Loucy (cell line): Measurements from ENCODE around the gene ERBIN.

Experiments
- H2AFZ ChIP-seq: fragments of 200-600 bp; sonication (generic); 2 replicates; pipeline ENCODE4 v1.6.0; 2016; ENCODE audit warnings: antibody characterized with exemption, mild to moderate bottlenecking, low read length, moderate library complexity
- H3F3A ChIP-seq: fragments of 200-600 bp; 2 replicates; pipeline ENCODE4 v1.6.0; 2016; ENCODE audit warnings: antibody characterized with exemption, low read depth, mild to moderate bottlenecking
- H3K27me3 ChIP-seq: fragments of 200-600 bp; sonication (generic); 2 replicates; pipeline ENCODE4 v1.6.1; 2014; ENCODE audit warnings: low read length, mild to moderate bottlenecking; ENCODE audit not compliant: insufficient read depth, poor library complexity, severe bottlenecking
- H3K36me3 ChIP-seq: fragments of 200-600 bp; sonication (generic); 2 replicates; pipeline ENCODE4 v1.6.1; 2016; ENCODE audit warnings: low read length; ENCODE audit not compliant: insufficient read depth
- H3K4me1 ChIP-seq: fragments of 200-600 bp; sonication (generic); 2 replicates; pipeline ENCODE4 v1.5.1; 2014; ENCODE audit warnings: low read length, mild to moderate bottlenecking; ENCODE audit not compliant: insufficient read depth, poor library complexity, severe bottlenecking
- H3K4me2 ChIP-seq: fragments of 200-600 bp; sonication (generic); 2 replicates; pipeline ENCODE4 v1.6.0; 2014; ENCODE audit warnings: antibody characterized with exemption, low read length, low read depth, mild to moderate bottlenecking; ENCODE audit not compliant: poor library complexity, severe bottlenecking
- H3K4me3 ChIP-seq: fragments of 200-600 bp; sonication (generic); 2 replicates; pipeline ENCODE4 v1.5.1; 2014; ENCODE audit warnings: low read length, mild to moderate bottlenecking, mixed read lengths; ENCODE audit not compliant: poor library complexity, severe bottlenecking
- H3K79me2 ChIP-seq: fragments of 200-600 bp; sonication (generic); 2 replicates; pipeline ENCODE4 v1.6.1; 2014; ENCODE audit warnings: low read length; ENCODE audit not compliant: insufficient read depth
- H3K9ac ChIP-seq: fragments of 200-600 bp; sonication (generic); 2 replicates; pipeline ENCODE4 v1.6.0; 2014; ENCODE audit warnings: mild to moderate bottlenecking, low read depth, low read length, moderate library complexity; ENCODE audit not compliant: poor library complexity, severe bottlenecking
- H3K9me2 ChIP-seq: fragments of 200-600 bp; sonication (generic); replicated peaks from 2 replicates; pipeline ENCODE4 v1.6.1; 2016; ENCODE audit warnings: low read depth, low read length, mixed read lengths
- H3K9me3 ChIP-seq: fragments of 200-600 bp; sonication (generic); 2 replicates; pipeline ENCODE4 v1.6.1; 2014; ENCODE audit warnings: mild to moderate bottlenecking, antibody characterized with exemption, low read length, low read depth; ENCODE audit not compliant: insufficient read depth
- H4K20me1 ChIP-seq: fragments of 200-600 bp; sonication (generic); 2 replicates; pipeline ENCODE4 v1.6.0; 2014; ENCODE audit warnings: antibody characterized with exemption, low read length, mild to moderate bottlenecking; ENCODE audit not compliant: insufficient read depth, poor library complexity, severe bottlenecking
- CTCF ChIP-seq: fragments of 200-600 bp; sonication (generic); conservative IDR thresholded peaks from 2 replicates; pipeline ENCODE4 v1.5.1; 2014; ENCODE audit warnings: mild to moderate bottlenecking, antibody characterized with exemption, low read length
- EZH2phosphoT487 ChIP-seq: fragments of 200-600 bp; IDR thresholded peaks from 2 replicates; pipeline ENCODE4 v1.6.1; 2018; ENCODE audit warnings: antibody characterized with exemption, mild to moderate bottlenecking, moderate library complexity, borderline replicate concordance

ERBIN gene

DNA sequence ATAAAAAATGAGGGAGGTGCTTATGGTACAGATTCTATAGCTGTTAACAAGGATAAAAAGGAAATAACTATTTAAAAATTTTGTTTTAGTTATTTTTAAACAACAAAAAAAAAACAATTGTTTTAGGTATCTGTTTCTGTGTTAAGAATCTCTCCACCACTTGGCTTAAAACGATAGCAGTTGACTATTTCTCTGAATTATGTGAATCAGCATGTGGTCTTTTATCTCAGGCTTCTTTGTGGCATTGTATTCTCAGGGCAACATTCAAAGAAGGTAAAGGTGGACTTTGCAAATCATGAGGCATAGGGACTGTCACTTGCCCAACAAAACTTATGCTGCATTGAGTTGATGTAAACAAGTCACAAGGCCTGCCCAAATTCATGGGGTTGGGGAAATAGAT lies 55.2 kb downstream of the ERBIN start:
- H3K79me2 ChIP-seq = peaks cover 83% of the 10 kb centered on the region

DNA sequence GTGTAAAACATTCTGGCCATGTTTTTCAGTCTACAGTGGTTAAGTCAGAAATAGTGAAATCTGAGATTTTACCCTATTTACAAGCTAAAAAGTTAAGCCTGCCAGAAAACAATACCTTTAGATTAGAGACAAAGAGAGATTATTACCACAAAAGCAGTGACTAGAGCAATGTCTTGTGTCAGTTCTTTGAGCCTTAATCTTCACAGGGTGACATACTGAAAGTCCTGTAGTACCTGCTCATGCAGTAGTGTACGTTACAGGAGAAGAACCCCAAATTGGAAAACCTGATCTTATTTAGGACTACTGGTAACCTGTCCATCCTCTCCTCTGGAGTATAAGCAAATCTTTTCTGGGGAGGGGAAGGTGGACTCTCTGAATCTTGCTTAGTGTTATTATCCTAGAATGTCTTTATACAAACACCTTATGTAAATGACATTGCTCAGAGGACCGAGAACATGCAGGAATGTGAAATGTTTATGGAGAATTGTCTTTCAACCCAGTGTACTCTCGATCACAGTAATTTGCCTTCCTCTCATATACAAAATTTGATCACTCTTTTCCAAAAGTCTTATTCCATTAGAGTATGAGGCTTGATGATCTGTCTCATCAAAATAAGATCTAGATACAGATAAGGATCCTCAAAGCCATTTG lies 55.7 kb downstream of the ERBIN start:
- H3K4me1 ChIP-seq = no peaks in the 10 kb centered on the region
- no peaks in the 10 kb centered on the region for H3F3A ChIP-seq
- H3K9ac ChIP-seq = no peak overlapping the region
- H3K36me3 ChIP-seq = peaks cover 7% of the 10 kb centered on the region
- no peaks in the 10 kb centered on the region for H3K9me2 ChIP-seq
- H3K79me2 ChIP-seq = peaks cover 89% of the 10 kb centered on the region
- no peak overlapping the region for H3K4me2 ChIP-seq
- no peak overlapping the region for H2AFZ ChIP-seq
- H3K4me3 ChIP-seq = no peak overlapping the region
- TF ChIP-seq CTCF (no peak), EZH2phosphoT487 (no peak)
- H4K20me1 ChIP-seq = peaks cover 42% of the 10 kb centered on the region
- no peaks in the 10 kb centered on the region for H3K9me3 ChIP-seq
- H3K27me3 ChIP-seq = no peaks in the 10 kb centered on the region

More for the DNA sequence above, 55.2 kb downstream of the ERBIN start:
- H3K4me2 ChIP-seq = no peak overlapping the region
- no peak for TF ChIP-seq CTCF
- no peak for TF ChIP-seq EZH2phosphoT487
- no peaks in the 10 kb centered on the region for H3F3A ChIP-seq
- H4K20me1 ChIP-seq = peaks cover 41% of the 10 kb centered on the region
- no peak overlapping the region for H3K9ac ChIP-seq
- H3K9me3 ChIP-seq = no peaks in the 10 kb centered on the region
- H2AFZ ChIP-seq = no peak overlapping the region
- no peak overlapping the region for H3K4me3 ChIP-seq
- H3K36me3 ChIP-seq = peaks cover 7% of the 10 kb centered on the region
- H3K27me3 ChIP-seq = no peaks in the 10 kb centered on the region
- no peaks in the 10 kb centered on the region for H3K4me1 ChIP-seq
- H3K9me2 ChIP-seq = no peaks in the 10 kb centered on the region

DNA sequence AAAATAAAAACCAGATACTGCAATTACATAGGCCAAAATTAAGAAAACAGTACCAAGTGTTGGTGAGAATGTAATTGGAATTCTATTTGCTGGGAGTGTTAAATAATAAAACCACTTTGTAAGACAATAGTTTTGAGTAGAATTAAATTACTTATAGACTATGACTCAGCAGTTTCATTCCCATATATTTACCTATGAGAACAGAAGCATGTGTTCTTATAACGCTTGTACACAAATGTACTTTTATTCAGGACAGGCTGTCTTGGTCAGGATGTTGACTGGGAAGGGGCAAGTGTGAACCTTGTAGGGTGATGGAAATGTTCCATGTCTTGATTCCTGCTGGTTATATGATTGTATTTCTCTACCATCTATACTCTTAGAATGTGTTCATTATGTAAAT lies 56.3 kb downstream of the ERBIN start:
- H4K20me1 ChIP-seq = peaks cover 43% of the 10 kb centered on the region
- no peak for TF ChIP-seq CTCF
- no peak for TF ChIP-seq EZH2phosphoT487
- peaks cover 7% of the 10 kb centered on the region for H3K36me3 ChIP-seq
- H3K4me2 ChIP-seq = no peak overlapping the region
- H3K4me1 ChIP-seq = no peaks in the 10 kb centered on the region
- H3K9me3 ChIP-seq = no peaks in the 10 kb centered on the region
- no peak overlapping the region for H3K4me3 ChIP-seq
- peaks cover 94% of the 10 kb centered on the region for H3K79me2 ChIP-seq
- no peaks in the 10 kb centered on the region for H3K27me3 ChIP-seq
- no peaks in the 10 kb centered on the region for H3K9me2 ChIP-seq
- H3K9ac ChIP-seq = no peak overlapping the region
- H2AFZ ChIP-seq = no peak overlapping the region
- no peaks in the 10 kb centered on the region for H3F3A ChIP-seq
